Fibroblast of villous mesenchyme (primary cell): ENCODE measurements around the gene FERD3L. TPM values are rescaled to one million over a fixed set of nuclear protein-coding genes. Genes with fewer than 3 reads are reported as not detected.

Experiments used
- DNase-seq: peaks from one replicate; pipeline ENCODE4 v3.0.0-alpha.2; 2010; ENCODE audit warnings: low read depth
- H3K4me3 ChIP-seq: 2 replicates; pipeline ENCODE4 v1.5.1; 2011; ENCODE audit warnings: low read depth, mild to moderate bottlenecking, low read length
- CTCF ChIP-seq: IDR thresholded peaks from 2 replicates; pipeline ENCODE4 v1.5.1; 2012; ENCODE audit warnings: low read depth, mild to moderate bottlenecking, low read length; ENCODE audit not compliant: insufficient read depth
- total RNA-seq: library from RNA; depleted of rRNA; stranded (reverse); fragments of >200 nt; gene quantifications from 2 replicates; pipeline ENCODE4 v1.2.3, GENCODE V29; 2012

The FERD3L gene
- total RNA-seq, 1 donor = not detected

- no peak for TF ChIP-seq CTCF
- DNase-seq = peak; percentile 27
- H3K4me3 ChIP-seq = peak overlapping the region; percentile 55
Observed at GRCh38 chr7:19106241-19107080, 38.8 kb downstream of the FERD3L start.

DNA sequence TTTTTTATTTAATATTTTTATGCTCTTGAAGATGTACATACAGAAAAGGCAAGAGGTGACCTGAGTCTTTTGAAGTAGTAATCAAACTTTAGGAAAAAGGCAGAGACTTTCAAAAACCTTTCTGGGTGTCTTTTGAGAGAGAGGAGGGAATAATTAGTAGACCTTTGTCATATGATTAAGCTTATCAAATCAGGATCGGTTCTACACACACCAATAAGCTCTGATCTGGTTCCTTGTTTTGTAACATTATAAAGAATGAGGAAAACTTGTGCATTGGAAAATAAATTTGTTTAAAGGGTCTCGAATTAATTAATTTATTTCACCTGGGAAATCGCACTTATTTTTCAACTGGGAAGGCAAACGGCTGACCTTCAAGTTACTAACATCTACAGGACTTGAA lies 39.7 kb downstream of the FERD3L start:
- DNase-seq = no peak
- H3K4me3 ChIP-seq = no peak overlapping the region
- no peak for TF ChIP-seq CTCF

DNA sequence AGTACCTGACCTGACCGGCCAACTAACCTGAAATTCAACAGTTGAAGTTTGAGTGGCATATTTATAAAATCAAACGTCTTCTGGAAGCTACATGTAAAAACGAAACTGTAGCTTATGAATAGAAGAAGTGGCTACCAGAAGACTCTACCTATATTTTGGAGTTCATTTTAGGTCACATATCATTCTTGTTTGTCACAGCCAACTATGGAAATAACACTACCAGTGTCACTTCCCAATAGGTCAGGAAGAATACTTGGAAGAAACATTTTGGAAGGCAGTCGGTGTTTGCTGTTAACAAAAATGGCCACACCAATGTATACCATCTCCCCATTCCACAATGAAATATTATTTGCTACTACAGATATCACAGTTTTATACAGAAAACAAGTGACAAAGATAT lies 40.4 kb downstream of the FERD3L start:
- no peak for DNase-seq
- no peak overlapping the region for H3K4me3 ChIP-seq
- TF ChIP-seq CTCF = no peak

GRCh38 chr7:19102884-19103283 lies 42.3 kb downstream of the FERD3L start:
- no peak for DNase-seq
- no peak overlapping the region for H3K4me3 ChIP-seq
- no peak for TF ChIP-seq CTCF

DNA sequence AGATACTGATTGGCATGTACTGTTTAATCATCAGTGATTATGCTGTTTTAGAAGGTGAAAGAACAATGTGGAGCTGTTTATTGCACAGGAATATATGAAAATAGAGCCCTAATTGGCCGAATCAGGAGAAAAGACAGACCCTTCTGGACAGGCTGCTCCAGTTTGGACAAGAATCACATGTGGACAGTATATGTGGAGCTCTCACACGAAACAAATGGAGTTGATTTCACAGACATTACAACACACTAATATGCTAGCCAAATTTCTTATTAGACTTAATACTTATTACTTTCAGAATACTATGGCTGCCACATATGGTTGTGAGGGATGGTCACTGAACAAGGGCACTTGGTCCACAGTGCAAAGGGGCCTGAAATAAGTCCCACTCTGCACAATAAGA lies 43.3 kb downstream of the FERD3L start:
- no peak overlapping the region for H3K4me3 ChIP-seq
- no peak for DNase-seq
- TF ChIP-seq CTCF = no peak

DNA sequence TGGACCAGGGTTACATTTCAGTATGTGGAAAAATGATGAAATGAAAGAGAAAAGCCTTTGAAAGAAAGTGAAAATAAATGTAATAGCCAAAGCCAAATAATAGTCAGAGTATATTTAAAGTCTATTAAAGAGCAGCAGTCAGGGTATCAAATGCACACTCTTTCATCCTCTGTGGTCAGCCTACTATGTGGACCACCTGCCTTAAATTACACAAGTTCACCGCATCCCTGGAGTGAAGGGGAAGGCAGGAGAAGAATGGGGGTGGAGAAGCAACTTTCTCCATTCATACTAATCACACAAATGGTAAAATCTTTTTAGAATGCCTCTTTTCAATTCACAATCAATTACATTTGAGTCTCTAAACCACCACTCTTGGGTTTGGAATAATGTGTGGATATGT lies 43.7 kb downstream of the FERD3L start:
- TF ChIP-seq CTCF = no peak
- no peak for DNase-seq
- no peak overlapping the region for H3K4me3 ChIP-seq

DNA sequence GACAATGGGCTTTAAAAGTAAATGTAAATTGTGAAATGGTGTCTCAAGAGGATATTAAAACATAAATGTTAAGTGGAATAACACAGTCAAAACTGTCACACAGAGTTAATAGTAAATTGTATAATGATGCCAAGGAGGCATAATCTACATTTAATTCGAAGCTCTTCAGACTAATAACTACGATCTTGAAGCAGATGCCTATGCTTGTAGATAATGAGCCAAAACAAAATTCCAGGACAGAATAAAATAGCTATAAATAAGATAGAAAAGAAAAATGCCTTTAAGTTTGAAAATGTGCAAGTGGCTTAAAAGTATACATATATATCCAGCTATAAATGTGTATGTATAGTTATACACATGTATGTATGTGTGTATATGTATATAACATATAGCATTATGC lies 45.3 kb downstream of the FERD3L start:
- DNase-seq = no peak
- no peak for TF ChIP-seq CTCF
- H3K4me3 ChIP-seq = no peak overlapping the region
